Caco-2 (cell line): ENCODE measurements around the gene CTNND2. TPM values are rescaled to one million over a fixed set of nuclear protein-coding genes. Genes with fewer than 3 reads are reported as not detected.

Experiments used
- BruUV-seq: library from RNA; stranded (reverse); fragments of 400-500 nt; replicated peaks from 2 replicates; lab custom pipeline; 2021; lab: Mats Ljungman, UMichigan
- CTCF ChIA-PET: fragments of 300-600 bp; sonication (Branson Sonifier 250); formaldehyde crosslinking; loops from one replicate; lab custom pipeline; 2022; ENCODE audit warnings: antibody characterized with exemption; lab: Charles Lee
- POLR2A ChIA-PET: fragments of 300-600 bp; sonication (Branson Sonifier 250); formaldehyde crosslinking; loops from one replicate; lab custom pipeline; 2022; ENCODE audit warnings: antibody characterized with exemption; lab: Charles Lee
- DNase-seq, 2 experiments: peaks; one replicate each; pipeline versions ENCODE4 v3.0.0 to v3.0.0-alpha.2; 2020 to 2022
- H3K27me3 ChIP-seq: replicated peaks from 2 replicates; pipeline ENCODE4 v1.6.0; 2011; ENCODE audit warnings: low read length; ENCODE audit not compliant: control insufficient read depth, insufficient read depth
- H3K36me3 ChIP-seq: 2 replicates; pipeline ENCODE4 v1.5.1; 2011; ENCODE audit warnings: low read length; ENCODE audit not compliant: control insufficient read depth, insufficient read depth
- H3K4me1 ChIP-seq: fragments of 250-450 bp; sonication (Bioruptor Pico); 2 replicates; pipeline ENCODE4 v1.5.1; 2020; ENCODE audit warnings: mild to moderate bottlenecking
- H3K4me3 ChIP-seq: 2 replicates; pipeline ENCODE4 v1.5.1; 2011; ENCODE audit warnings: low read depth, mild to moderate bottlenecking, control low read depth, low read length
- H3K9me3 ChIP-seq: fragments of 250-450 bp; sonication (Bioruptor Pico); 2 replicates; pipeline ENCODE4 v1.5.1; 2020; ENCODE audit warnings: mild to moderate bottlenecking, moderate library complexity
- H3K27ac Mint-ChIP-seq: one replicate; pipeline ENCODE4 v1.8.0; 2022; ENCODE audit warnings: mixed read lengths; ENCODE audit not compliant: unreplicated experiment
- H3K27me3 Mint-ChIP-seq: one replicate; pipeline ENCODE4 v1.8.0; 2022; ENCODE audit warnings: mixed read lengths; ENCODE audit not compliant: insufficient read depth, unreplicated experiment
- H3K36me3 Mint-ChIP-seq: one replicate; pipeline ENCODE4 v1.8.0; 2022; ENCODE audit warnings: mild to moderate bottlenecking, mixed read lengths; ENCODE audit not compliant: insufficient read depth, unreplicated experiment
- H3K4me1 Mint-ChIP-seq: one replicate; pipeline ENCODE4 v1.8.0; 2022; ENCODE audit warnings: low read depth, mixed read lengths; ENCODE audit not compliant: unreplicated experiment
- H3K4me3 Mint-ChIP-seq: one replicate; pipeline ENCODE4 v1.8.0; 2022; ENCODE audit warnings: mild to moderate bottlenecking, moderate library complexity, mixed read lengths; ENCODE audit not compliant: unreplicated experiment
- H3K9me3 Mint-ChIP-seq: one replicate; pipeline ENCODE4 v1.8.0; 2022; ENCODE audit warnings: mixed read lengths; ENCODE audit not compliant: unreplicated experiment
- intact Hi-C: fragments of 100-400 bp; cut with micrococcal nuclease; formaldehyde crosslinking; loops from one replicate; pipeline ENCODE4 v1.10.0; 2022; ENCODE audit not compliant: unreplicated experiment
- total RNA-seq: library from RNA; stranded (reverse); gene quantifications from 2 replicates; pipeline ENCODE4 v1.2.3, GENCODE V29; 2022
- TF ChIP-seq, protein P1 (sequence below), 2 experiments: fragments of 200-600 bp in 1 of 2; IDR thresholded peaks; 1 replicate in 1 of 2; 2 replicates in 1 of 2; pipeline versions ENCODE4 v1.5.1 to v1.8.0; 2011 to 2022; ENCODE audit warnings: antibody characterized with exemption in 1 of 2, control low read depth in 1 of 2, inconsistent platforms in 1 of 2, low read depth in 1 of 2, low read length in 1 of 2, mild to moderate bottlenecking in 1 of 2, moderate library complexity in 1 of 2; ENCODE audit not compliant: insufficient read depth in 1 of 2, severe bottlenecking in 1 of 2, unreplicated experiment in 1 of 2

The CTNND2 gene
- total RNA-seq, 1 experiment from 2014 or later, result 0.32 TPM

- Histone ChIP-seq H3K9me3 (0 out of 2 replicates have a peak, but pooled peaks cover 5% of the 10 kb centered on the region), H3K27me3 (no peaks in the 10 kb centered on the region), H3K36me3 (no peaks in the 10 kb centered on the region), H3K4me1 (no peaks in the 10 kb centered on the region; the same call in 1 of the 2 replicates), H3K4me3 (no peak overlapping the region)
- ChIA-PET POLR2A (no interaction called here), CTCF (no interaction called here)
- TF ChIP-seq, protein P1, sequence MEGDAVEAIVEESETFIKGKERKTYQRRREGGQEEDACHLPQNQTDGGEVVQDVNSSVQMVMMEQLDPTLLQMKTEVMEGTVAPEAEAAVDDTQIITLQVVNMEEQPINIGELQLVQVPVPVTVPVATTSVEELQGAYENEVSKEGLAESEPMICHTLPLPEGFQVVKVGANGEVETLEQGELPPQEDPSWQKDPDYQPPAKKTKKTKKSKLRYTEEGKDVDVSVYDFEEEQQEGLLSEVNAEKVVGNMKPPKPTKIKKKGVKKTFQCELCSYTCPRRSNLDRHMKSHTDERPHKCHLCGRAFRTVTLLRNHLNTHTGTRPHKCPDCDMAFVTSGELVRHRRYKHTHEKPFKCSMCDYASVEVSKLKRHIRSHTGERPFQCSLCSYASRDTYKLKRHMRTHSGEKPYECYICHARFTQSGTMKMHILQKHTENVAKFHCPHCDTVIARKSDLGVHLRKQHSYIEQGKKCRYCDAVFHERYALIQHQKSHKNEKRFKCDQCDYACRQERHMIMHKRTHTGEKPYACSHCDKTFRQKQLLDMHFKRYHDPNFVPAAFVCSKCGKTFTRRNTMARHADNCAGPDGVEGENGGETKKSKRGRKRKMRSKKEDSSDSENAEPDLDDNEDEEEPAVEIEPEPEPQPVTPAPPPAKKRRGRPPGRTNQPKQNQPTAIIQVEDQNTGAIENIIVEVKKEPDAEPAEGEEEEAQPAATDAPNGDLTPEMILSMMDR (IDR thresholded peaks at IDR 0.05; ENCODE audit: insufficient read depth in 1 of 2, low read depth in 1 of 2, low read length in 1 of 2, severe bottlenecking in 1 of 2, unreplicated experiment in 1 of 2), result no peak
- H3K27me3 Mint-ChIP-seq, result no peaks in the 10 kb centered on the region
- H3K36me3 Mint-ChIP-seq, result no peaks in the 10 kb centered on the region
- BruUV-seq, result no TSS peak
- no peak for DNase-seq
- no peak overlapping the region for H3K4me3 Mint-ChIP-seq
- no peak overlapping the region for H3K27ac Mint-ChIP-seq
- no peaks in the 10 kb centered on the region for H3K4me1 Mint-ChIP-seq
- peaks cover 19% of the 10 kb centered on the region for H3K9me3 Mint-ChIP-seq
- intact Hi-C loops, result no loop called here
These were observed 548.8 kb downstream of the CTNND2 start for GRCh38 chr5:11355491-11355890.

DNA sequence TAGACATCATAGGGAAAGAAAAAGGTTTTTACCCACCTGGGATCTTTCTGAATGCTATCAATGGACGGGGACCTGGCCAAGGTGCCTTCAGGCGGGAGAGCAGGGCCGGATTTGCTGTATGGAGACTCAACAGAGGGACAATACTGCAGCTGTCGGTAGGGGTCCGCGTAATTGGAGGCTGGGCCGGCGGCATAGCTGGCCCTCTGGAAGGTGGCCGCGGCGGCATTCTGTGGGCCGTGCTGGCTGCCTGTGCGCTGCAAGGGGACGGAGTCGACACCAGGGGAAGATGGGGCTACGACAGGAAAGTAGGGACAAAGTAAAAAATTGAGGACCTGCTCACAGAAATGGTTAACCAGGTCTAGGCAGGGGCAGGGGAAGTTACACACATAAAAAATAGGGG, 557.9 kb downstream of the CTNND2 start:
- no peaks in the 10 kb centered on the region for H3K4me1 Mint-ChIP-seq

GRCh38 chr5:11335881-11336760, 568.1 kb downstream of the CTNND2 start:
- no peaks in the 10 kb centered on the region for H3K4me1 Mint-ChIP-seq
- intact Hi-C loops, result no loop called here
- TF ChIP-seq, protein P1 (IDR thresholded peaks at IDR 0.05; ENCODE audit: insufficient read depth in 1 of 2, low read depth in 1 of 2, low read length in 1 of 2, severe bottlenecking in 1 of 2, unreplicated experiment in 1 of 2), result no peak
- H3K36me3 ChIP-seq, result no peaks in the 10 kb centered on the region
- H3K27me3 ChIP-seq, result no peaks in the 10 kb centered on the region; the same call in 1 of the 2 replicates
- H3K27me3 Mint-ChIP-seq, result no peaks in the 10 kb centered on the region
- H3K4me3 ChIP-seq, result no peak overlapping the region
- no peaks in the 10 kb centered on the region for H3K36me3 Mint-ChIP-seq
- H3K9me3 Mint-ChIP-seq, result peaks cover 10% of the 10 kb centered on the region
- no peaks in the 10 kb centered on the region for H3K4me1 ChIP-seq
- no TSS peak for BruUV-seq
- ChIA-PET POLR2A (no interaction called here), CTCF (no interaction called here)
- no peak overlapping the region for H3K27ac Mint-ChIP-seq
- DNase-seq, result no peak
- no peaks in the 10 kb centered on the region for H3K9me3 ChIP-seq
- no peak overlapping the region for H3K4me3 Mint-ChIP-seq

More for the DNA sequence above, 557.9 kb downstream of the CTNND2 start:
- H3K27me3 ChIP-seq, result no peaks in the 10 kb centered on the region
- no peak overlapping the region for H3K4me3 ChIP-seq
- no peaks in the 10 kb centered on the region for H3K9me3 Mint-ChIP-seq
- H3K36me3 ChIP-seq, result no peaks in the 10 kb centered on the region
- no peaks in the 10 kb centered on the region for H3K27me3 Mint-ChIP-seq
- CTCF ChIA-PET, result no interaction called here
- H3K36me3 Mint-ChIP-seq, result no peaks in the 10 kb centered on the region
- no peak for DNase-seq
- TF ChIP-seq, protein P1 (IDR thresholded peaks at IDR 0.05; ENCODE audit: insufficient read depth in 1 of 2, low read depth in 1 of 2, low read length in 1 of 2, severe bottlenecking in 1 of 2, unreplicated experiment in 1 of 2), result no peak
- H3K4me1 ChIP-seq, result no peaks in the 10 kb centered on the region
- H3K9me3 ChIP-seq, result no peaks in the 10 kb centered on the region
- POLR2A ChIA-PET, result no interaction called here
- H3K4me3 Mint-ChIP-seq, result no peak overlapping the region
- intact Hi-C loops, result no loop called here
- BruUV-seq, result no TSS peak
- no peak overlapping the region for H3K27ac Mint-ChIP-seq
